HepG2 (cell line): ENCODE results near the gene IQSEC1. TPM values are rescaled to one million over a fixed set of nuclear protein-coding genes. Genes with fewer than 3 reads are reported as not detected.

Experiments used
- ATAC-seq: fragments of 200-7000 bp; cut with Tn5 transposase; 3 replicates; pipeline ENCODE4 v1.9.1; 2020; ENCODE audit warnings: mild to moderate bottlenecking, moderate library complexity
- BruUV-seq: library from RNA; stranded (reverse); fragments of 400-500 nt; replicated peaks from 2 replicates; lab custom pipeline; 2021; lab: Mats Ljungman, UMichigan
- CTCF ChIA-PET: fragments of 300-600 bp; formaldehyde crosslinking; extraction: SDS; loops from one replicate; lab custom pipeline; 2021; ENCODE audit warnings: low total read pairs, inconsistent platforms, low intra/inter-chr PET ratio; lab: Yijun Ruan, JAX
- POLR2A ChIA-PET: fragments of 350-600 bp; sonication (Branson Sonifier 250); formaldehyde crosslinking; loops from one replicate; lab custom pipeline; 2020; ENCODE audit warnings: antibody characterized with exemption, inconsistent platforms; lab: Yijun Ruan, JAX
- DNase-seq: peaks from one replicate; pipeline ENCODE4 v3.0.0-alpha.2; 2015; ENCODE audit warnings: low spot score
- FAIRE-seq: peaks from 3 replicates; lab custom pipeline; 2011; peaks lifted over from hg19 to GRCh38; lab: Jason Lieb, UNC
- H2AFZ ChIP-seq: one replicate; pipeline ENCODE4 v1.6.1; 2011; ENCODE audit warnings: low read length, inconsistent platforms
- H3K27ac ChIP-seq: fragments of 300-600 bp; 3 replicates; pipeline ENCODE4 v1.8.0; 2011; ENCODE audit warnings: mixed run types, mild to moderate bottlenecking, mixed read lengths, low read length, inconsistent platforms; ENCODE audit not compliant: insufficient read depth; ENCODE audit errors: extremely low read length
- H3K27me3 ChIP-seq, 2 experiments: fragments of 200-600 bp in 1 of 2; 2 replicates in 1 of 2; 3 replicates in 1 of 2; pipeline versions ENCODE4 v1.6.0 to v1.8.0; 2011; ENCODE audit warnings: low read length in 2 of 2, mild to moderate bottlenecking in 2 of 2, moderate library complexity in 2 of 2, inconsistent platforms in 1 of 2; ENCODE audit not compliant: insufficient read depth in 2 of 2, control insufficient read depth in 1 of 2
- H3K36me3 ChIP-seq, 2 experiments: fragments of 200-600 bp in 1 of 2; replicated peaks in 1 of 2; 2 replicates in 1 of 2; 3 replicates in 1 of 2; pipeline versions ENCODE4 v1.5.1 to v1.8.0; 2011; ENCODE audit warnings: low read length in 2 of 2, inconsistent platforms in 1 of 2; ENCODE audit not compliant: insufficient read depth in 2 of 2, control insufficient read depth in 1 of 2
- H3K4me1 ChIP-seq: 2 replicates; pipeline ENCODE4 v1.5.1; 2012; ENCODE audit warnings: low read length, inconsistent platforms; ENCODE audit not compliant: insufficient read depth
- H3K4me2 ChIP-seq: 2 replicates; pipeline ENCODE4 v1.6.0; 2011; ENCODE audit warnings: low read depth, low read length, inconsistent platforms
- H3K4me3 ChIP-seq, 3 experiments: fragments of 200-600 bp in 1 of 3; sonication (generic), shearing (Covaris generic) in 1 of 3; replicated peaks in 1 of 3; 2 replicates each; pipeline ENCODE4 v1.5.1; 2011 to 2016; ENCODE audit warnings: low read length in 3 of 3, inconsistent platforms in 2 of 3, low read depth in 2 of 3, mild to moderate bottlenecking in 2 of 3, control low read depth in 1 of 3, mixed read lengths in 1 of 3; ENCODE audit not compliant: insufficient read depth in 1 of 3
- H3K79me2 ChIP-seq: one replicate; pipeline ENCODE4 v1.6.1; 2011; ENCODE audit warnings: low read length, inconsistent platforms; ENCODE audit not compliant: insufficient read depth
- H3K9ac ChIP-seq: 2 replicates; pipeline ENCODE4 v1.6.0; 2011; ENCODE audit warnings: mild to moderate bottlenecking, low read depth, low read length, inconsistent platforms; ENCODE audit not compliant: insufficient read depth
- H3K9me3 ChIP-seq: 2 replicates; pipeline ENCODE4 v1.5.1; 2012; ENCODE audit warnings: mild to moderate bottlenecking, low read length
- H4K20me1 ChIP-seq: 2 replicates; pipeline ENCODE4 v1.6.0; 2011; ENCODE audit warnings: inconsistent platforms, mild to moderate bottlenecking, low read length, moderate library complexity; ENCODE audit not compliant: insufficient read depth
- AGO2 ChIP-seq: fragments of 200-400 bp; formaldehyde crosslinking; optimal IDR thresholded peaks from 2 replicates; pipeline ENCODE3; 2017; ENCODE audit warnings: mild to moderate bottlenecking, low read depth, low read length, moderate library complexity
- CBX1 ChIP-seq: IDR thresholded peaks from one replicate; pipeline ENCODE4 v1.6.1; 2016; ENCODE audit warnings: antibody characterized with exemption, low read depth
- CCAR2 ChIP-seq: fragments of 200-400 bp; formaldehyde crosslinking; optimal IDR thresholded peaks from 2 replicates; pipeline ENCODE3; 2018; ENCODE audit warnings: low read depth, mild to moderate bottlenecking, low read length, moderate library complexity
- FOXP1 ChIP-seq, 2 experiments: fragments of 450-650 bp in 1 of 2; IDR thresholded peaks; 2 replicates each; pipeline ENCODE4 v1.6.1; 2017 to 2018; ENCODE audit warnings: antibody characterized with exemption in 1 of 2
- KLF6 ChIP-seq: IDR thresholded peaks from 2 replicates; pipeline ENCODE4 v1.8.0; 2016; ENCODE audit warnings: missing biosample characterization, missing genetic modification reagents
- KLF9 ChIP-seq: IDR thresholded peaks from 2 replicates; pipeline ENCODE4 v1.6.1; 2016; ENCODE audit warnings: low read depth
- MAF1 ChIP-seq: sonication (generic); formaldehyde crosslinking; IDR thresholded peaks from 2 replicates; pipeline ENCODE4 v1.5.0; 2020; ENCODE audit warnings: missing genetic modification reagents, borderline replicate concordance
- MEIS1 ChIP-seq: sonication (generic); formaldehyde crosslinking; IDR thresholded peaks from 2 replicates; pipeline ENCODE4 v1.9.0; 2021; ENCODE audit warnings: mild to moderate bottlenecking, missing genetic modification reagents, moderate library complexity, borderline replicate concordance
- NCOA2 ChIP-seq: sonication (generic); formaldehyde crosslinking; IDR thresholded peaks from 2 replicates; pipeline ENCODE4 v1.8.0; 2022; ENCODE audit warnings: inconsistent platforms
- NCOR1 ChIP-seq: fragments of 200-600 bp; sonication (generic); IDR thresholded peaks from 2 replicates; pipeline ENCODE4 v1.7.0; 2017; ENCODE audit warnings: antibody characterized with exemption, low read length, borderline replicate concordance
- NFE2 ChIP-seq: sonication (generic); formaldehyde crosslinking; IDR thresholded peaks from 2 replicates; pipeline ENCODE4 v1.4.0; 2020; ENCODE audit warnings: missing genetic modification reagents
- SALL1 ChIP-seq: sonication (generic); formaldehyde crosslinking; IDR thresholded peaks from 2 replicates; pipeline ENCODE4 v1.8.0; 2022; ENCODE audit warnings: mild to moderate bottlenecking, missing genetic modification reagents
- ZNF251 ChIP-seq: sonication (generic); formaldehyde crosslinking; IDR thresholded peaks from 2 replicates; pipeline ENCODE4 v1.9.0; 2021; ENCODE audit warnings: mild to moderate bottlenecking, missing genetic modification reagents
- ZNF614 ChIP-seq: IDR thresholded peaks from 2 replicates; pipeline ENCODE4 v1.6.1; 2018; ENCODE audit warnings: missing biosample characterization, missing genetic modification reagents, inconsistent platforms, borderline replicate concordance
- ZNF713 ChIP-seq: sonication (generic); formaldehyde crosslinking; IDR thresholded peaks from 2 replicates; pipeline ENCODE4 v1.4.0; 2020; ENCODE audit warnings: mild to moderate bottlenecking, missing genetic modification reagents
- WGBS: methylation state at CpG from one replicate; pipeline ENCODE4 v1.1.6; 2017; ENCODE audit warnings: low lambda C conversion rate; 5-methylcytosine and 5-hydroxymethylcytosine counted together
- in situ Hi-C: cut with HindIII; loops from 2 replicates; pipeline ENCODE4 v1.10.0; 2017; ENCODE audit warnings: low pct_unique_long_range_greater_than_20kb; ENCODE audit not compliant: extremely low pct_ligation_motif_present
- intact Hi-C: fragments of 100-400 bp; cut with micrococcal nuclease; formaldehyde crosslinking; loops from one replicate; pipeline ENCODE4 v1.10.0; 2022; ENCODE audit not compliant: unreplicated experiment
- polyA plus RNA-seq, 8 experiments: library from polyadenylated mRNA; depleted of rRNA in 3 of 8; stranded (reverse) in 7 of 8; unstranded in 1 of 8; fragments of >200 nt; fragmentation: Illumina TruSeq in 4 of 8; extraction: Trizol in 4 of 8; gene quantifications; 2 replicates each; pipeline versions ENCODE4 v1.2.1 to v1.2.3, GENCODE V29; 2011 to 2016; ENCODE audit warnings: low read depth in 4 of 8, missing spikeins in 1 of 8, mixed read lengths in 1 of 8; ENCODE audit not compliant: insufficient read depth in 1 of 8
- total RNA-seq, 5 experiments: library from RNA; depleted of rRNA; stranded (reverse); fragments of >200 nt; fragmentation: Illumina TruSeq; extraction: Trizol; gene quantifications; 2 replicates each; pipeline ENCODE4 v1.2.3, GENCODE V29; 2016; ENCODE audit warnings: low read depth in 1 of 5
- TF ChIP-seq, protein P1 (sequence below): sonication (generic); formaldehyde crosslinking; IDR thresholded peaks from 2 replicates; pipeline ENCODE4 v1.8.0; 2022; ENCODE audit warnings: mild to moderate bottlenecking, missing genetic modification reagents, moderate library complexity
- TF ChIP-seq, protein P2 (sequence below): fragments of 450-650 bp; IDR thresholded peaks from 2 replicates; pipeline ENCODE4 v1.6.1; 2017; ENCODE audit warnings: mild to moderate bottlenecking
- TF ChIP-seq, protein P3 (sequence below): sonication (generic); formaldehyde crosslinking; IDR thresholded peaks from 2 replicates; pipeline ENCODE4 v1.8.1; 2022; ENCODE audit warnings: mild to moderate bottlenecking, missing genetic modification reagents

Gene IQSEC1
- total and polyA plus RNA-seq, 2 of the 13 experiments (the other 11 are each of a cell fraction or from before 2014, with no cell fraction given): 17.4 to 20.2 TPM

DNA sequence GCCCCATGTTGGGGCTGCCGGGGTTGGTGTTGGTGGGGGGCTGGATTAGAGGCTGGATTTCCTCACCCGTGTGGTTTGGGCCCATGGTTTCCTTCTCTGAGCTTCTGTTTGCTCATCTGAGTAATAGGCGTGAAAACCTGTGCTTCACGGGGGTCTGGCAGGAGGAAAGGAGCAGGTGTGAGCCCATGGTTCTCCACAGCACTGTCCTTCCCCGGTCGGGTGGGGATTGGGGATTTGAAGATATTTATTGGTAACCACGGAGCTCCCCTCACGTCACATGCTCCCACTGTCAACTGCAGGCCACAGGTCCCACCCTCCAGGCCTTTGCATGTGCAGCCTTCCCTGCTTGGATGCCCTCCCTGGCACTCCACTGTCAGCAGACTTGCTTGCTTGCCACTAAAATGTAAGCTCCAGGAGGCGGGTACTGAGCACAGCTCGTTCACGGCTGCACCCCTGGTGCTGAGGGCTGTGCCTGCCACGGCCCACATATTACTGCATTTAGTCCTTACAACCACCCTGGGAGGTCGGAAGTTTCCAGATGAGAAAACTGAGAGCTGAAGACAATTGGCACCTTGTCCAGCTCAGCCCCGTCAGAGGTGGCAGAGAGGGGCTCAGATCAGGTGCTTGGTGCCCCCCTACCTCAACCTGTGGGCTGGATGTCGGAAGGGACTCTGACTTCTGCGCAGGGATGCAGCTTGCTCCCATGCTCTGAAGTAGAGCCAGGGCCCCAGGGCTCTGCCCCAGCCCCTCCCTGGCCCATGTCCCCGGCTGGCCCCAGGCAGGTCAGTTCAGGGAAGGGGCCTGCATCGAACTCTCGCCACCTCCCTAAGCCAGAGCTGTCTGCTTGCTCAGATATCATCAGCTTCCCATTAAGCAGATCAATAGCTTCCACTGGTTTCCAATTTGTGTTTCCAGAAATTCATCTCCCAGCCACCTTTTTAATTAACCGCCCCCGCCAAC lies 29.4 kb upstream of the IQSEC1 start (continued):
- no peak for TF ChIP-seq CBX1
- TF ChIP-seq ZNF614 (CRISPR knock-in tag): no peak

DNA sequence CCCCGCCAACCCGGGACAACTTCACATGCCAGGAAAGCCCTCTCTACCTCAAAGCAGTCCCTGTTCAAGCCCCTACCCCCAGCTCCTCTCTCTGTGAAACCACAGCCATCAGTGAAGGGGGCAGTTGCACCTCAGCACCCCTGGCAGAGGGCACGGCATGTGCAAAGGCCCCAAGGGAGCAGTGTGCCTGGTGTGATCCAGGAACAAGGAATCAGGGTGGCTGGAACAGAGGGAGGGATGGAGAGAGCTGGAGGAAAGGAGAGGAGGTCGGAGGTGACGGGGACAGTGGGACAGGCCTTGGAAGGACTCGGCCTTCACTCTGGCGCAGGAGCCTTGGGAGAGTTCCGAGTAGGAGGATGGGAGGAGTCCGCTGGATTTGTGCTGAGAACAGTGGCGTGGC lies 26.5 kb upstream of the IQSEC1 start:
- H3K79me2 ChIP-seq: no peaks in the 10 kb centered on the region
- no peak overlapping the region for H3K4me2 ChIP-seq
- H3K4me3 ChIP-seq: no peak overlapping the region
- 0 out of 5 replicates have a peak, but pooled peaks cover 0 to 1% of the 10 kb centered on the region in 2 experiments for H3K36me3 ChIP-seq
- ATAC-seq (no peak), DNase-seq (no peak), FAIRE-seq (no peak)
- ChIA-PET POLR2A (no interaction called here), CTCF (no interaction called here)
- H3K27me3 ChIP-seq: no peaks in the 10 kb centered on the region
- H2AFZ ChIP-seq: no peak overlapping the region
- intact Hi-C loops: no loop called here
- H4K20me1 ChIP-seq: 0 out of 2 replicates have a peak, but pooled peaks cover 2% of the 10 kb centered on the region
- no TSS peak for BruUV-seq
- H3K4me1 ChIP-seq: no peaks in the 10 kb centered on the region
- 96% methylated on average over 10 of the region's 10 CpGs for WGBS
- H3K9me3 ChIP-seq: no peaks in the 10 kb centered on the region
- no peak overlapping the region for H3K9ac ChIP-seq
- H3K27ac ChIP-seq: no peak overlapping the region
- in situ Hi-C loops: loop anchor here (10.0 kb wide), 1 partner anchor 365 kb away; no protein-coding TSS in a partner anchor
- TF ChIP-seq ZNF713 (CRISPR knock-in tag): no peak
- TF ChIP-seq FOXP1 (IDR thresholded peaks at IDR 0.05): no peak
- no peak for TF ChIP-seq FOXP1 (CRISPR knock-in tag; IDR thresholded peaks at IDR 0.05)
- TF ChIP-seq, protein P1, sequence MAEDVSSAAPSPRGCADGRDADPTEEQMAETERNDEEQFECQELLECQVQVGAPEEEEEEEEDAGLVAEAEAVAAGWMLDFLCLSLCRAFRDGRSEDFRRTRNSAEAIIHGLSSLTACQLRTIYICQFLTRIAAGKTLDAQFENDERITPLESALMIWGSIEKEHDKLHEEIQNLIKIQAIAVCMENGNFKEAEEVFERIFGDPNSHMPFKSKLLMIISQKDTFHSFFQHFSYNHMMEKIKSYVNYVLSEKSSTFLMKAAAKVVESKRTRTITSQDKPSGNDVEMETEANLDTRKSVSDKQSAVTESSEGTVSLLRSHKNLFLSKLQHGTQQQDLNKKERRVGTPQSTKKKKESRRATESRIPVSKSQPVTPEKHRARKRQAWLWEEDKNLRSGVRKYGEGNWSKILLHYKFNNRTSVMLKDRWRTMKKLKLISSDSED (CRISPR knock-in tag): no peak
- no peak for TF ChIP-seq KLF9 (CRISPR knock-in tag)
- TF ChIP-seq NCOA2 (CRISPR knock-in tag): no peak
- no peak for TF ChIP-seq MAF1 (CRISPR knock-in tag)
- no peak for TF ChIP-seq NCOR1
- TF ChIP-seq, protein P2, sequence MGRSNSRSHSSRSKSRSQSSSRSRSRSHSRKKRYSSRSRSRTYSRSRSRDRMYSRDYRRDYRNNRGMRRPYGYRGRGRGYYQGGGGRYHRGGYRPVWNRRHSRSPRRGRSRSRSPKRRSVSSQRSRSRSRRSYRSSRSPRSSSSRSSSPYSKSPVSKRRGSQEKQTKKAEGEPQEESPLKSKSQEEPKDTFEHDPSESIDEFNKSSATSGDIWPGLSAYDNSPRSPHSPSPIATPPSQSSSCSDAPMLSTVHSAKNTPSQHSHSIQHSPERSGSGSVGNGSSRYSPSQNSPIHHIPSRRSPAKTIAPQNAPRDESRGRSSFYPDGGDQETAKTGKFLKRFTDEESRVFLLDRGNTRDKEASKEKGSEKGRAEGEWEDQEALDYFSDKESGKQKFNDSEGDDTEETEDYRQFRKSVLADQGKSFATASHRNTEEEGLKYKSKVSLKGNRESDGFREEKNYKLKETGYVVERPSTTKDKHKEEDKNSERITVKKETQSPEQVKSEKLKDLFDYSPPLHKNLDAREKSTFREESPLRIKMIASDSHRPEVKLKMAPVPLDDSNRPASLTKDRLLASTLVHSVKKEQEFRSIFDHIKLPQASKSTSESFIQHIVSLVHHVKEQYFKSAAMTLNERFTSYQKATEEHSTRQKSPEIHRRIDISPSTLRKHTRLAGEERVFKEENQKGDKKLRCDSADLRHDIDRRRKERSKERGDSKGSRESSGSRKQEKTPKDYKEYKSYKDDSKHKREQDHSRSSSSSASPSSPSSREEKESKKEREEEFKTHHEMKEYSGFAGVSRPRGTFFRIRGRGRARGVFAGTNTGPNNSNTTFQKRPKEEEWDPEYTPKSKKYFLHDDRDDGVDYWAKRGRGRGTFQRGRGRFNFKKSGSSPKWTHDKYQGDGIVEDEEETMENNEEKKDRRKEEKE: no peak
- no peak for TF ChIP-seq NFE2
- TF ChIP-seq KLF6 (CRISPR knock-in tag): no peak
- TF ChIP-seq CCAR2: no peak
- TF ChIP-seq MEIS1 (CRISPR knock-in tag): no peak
- no peak for TF ChIP-seq ZNF251 (CRISPR knock-in tag)
- TF ChIP-seq SALL1 (CRISPR knock-in tag): no peak
- TF ChIP-seq AGO2: no peak
- TF ChIP-seq, protein P3, sequence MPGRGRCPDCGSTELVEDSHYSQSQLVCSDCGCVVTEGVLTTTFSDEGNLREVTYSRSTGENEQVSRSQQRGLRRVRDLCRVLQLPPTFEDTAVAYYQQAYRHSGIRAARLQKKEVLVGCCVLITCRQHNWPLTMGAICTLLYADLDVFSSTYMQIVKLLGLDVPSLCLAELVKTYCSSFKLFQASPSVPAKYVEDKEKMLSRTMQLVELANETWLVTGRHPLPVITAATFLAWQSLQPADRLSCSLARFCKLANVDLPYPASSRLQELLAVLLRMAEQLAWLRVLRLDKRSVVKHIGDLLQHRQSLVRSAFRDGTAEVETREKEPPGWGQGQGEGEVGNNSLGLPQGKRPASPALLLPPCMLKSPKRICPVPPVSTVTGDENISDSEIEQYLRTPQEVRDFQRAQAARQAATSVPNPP (CRISPR knock-in tag): no peak
